Measurements from ENCODE around the gene GOLGA8R.
"Not testable (repeated sequence)": the region's sequence is repeated elsewhere in the genome, so short reads cannot be mapped to it uniquely, and the experiment has no call there.

GOLGA8R gene

GRCh38 chr15:30355043-30355442 lies 59.0 kb downstream of the GOLGA8R start:
- H3K4me3 ChIP-seq (ENCODE audit: low read length); DNase-seq (ENCODE audit: low read depth): not testable (repeated sequence)

Data from retinal pigment epithelial cell (primary cell).